HG02798 (cell line): Measurements from ENCODE around the gene EYS.
"Not testable (repeated sequence)": the region's sequence is repeated elsewhere in the genome, so short reads cannot be mapped to it uniquely, and the experiment has no call there.

Source experiments
- ATAC-seq: cut with Tn5 transposase; IDR thresholded peaks from one replicate; pipeline ENCODE4 v1.9.1; 2021; ENCODE audit warnings: mild to moderate bottlenecking; ENCODE audit not compliant: unreplicated experiment, poor library complexity

Gene EYS

DNA sequence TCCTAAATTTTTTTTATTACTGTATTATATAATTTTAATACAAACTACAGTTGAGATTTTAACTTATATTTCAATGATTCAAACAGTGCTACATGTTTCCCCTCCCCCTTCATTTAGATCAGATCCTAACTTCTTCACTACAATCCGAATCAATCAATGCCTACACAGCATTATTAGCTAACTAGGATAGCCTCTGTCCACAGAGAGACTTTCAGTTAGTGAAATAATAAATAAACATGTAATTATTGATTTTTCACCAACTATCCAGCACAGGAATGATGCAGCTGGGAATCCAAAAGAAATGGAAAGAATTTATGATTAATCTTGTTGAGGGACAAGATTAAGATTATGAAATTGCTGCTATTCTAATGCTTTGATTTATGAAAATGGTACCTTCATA, 1907.7 kb downstream of the EYS start:
- no peak for ATAC-seq

DNA sequence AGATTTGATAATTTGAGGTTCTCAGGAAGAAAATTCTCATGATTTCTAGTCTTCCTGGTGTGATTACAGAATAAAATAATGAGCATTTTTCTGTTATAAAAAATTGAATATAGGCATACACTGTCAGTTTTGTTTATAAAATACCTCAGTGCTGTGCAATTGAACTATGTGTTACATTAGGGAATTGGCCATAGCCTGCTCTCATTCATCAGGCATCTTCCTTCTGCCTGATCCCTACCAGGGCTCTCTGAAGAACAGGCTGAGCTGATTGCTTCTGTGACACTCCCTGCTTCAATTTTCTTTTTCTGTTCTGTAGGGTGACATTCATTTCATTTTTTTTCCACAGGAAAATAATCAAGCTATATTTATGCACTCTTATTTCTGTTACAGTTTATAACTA, 1908.6 kb downstream of the EYS start:
- ATAC-seq = no peak

DNA sequence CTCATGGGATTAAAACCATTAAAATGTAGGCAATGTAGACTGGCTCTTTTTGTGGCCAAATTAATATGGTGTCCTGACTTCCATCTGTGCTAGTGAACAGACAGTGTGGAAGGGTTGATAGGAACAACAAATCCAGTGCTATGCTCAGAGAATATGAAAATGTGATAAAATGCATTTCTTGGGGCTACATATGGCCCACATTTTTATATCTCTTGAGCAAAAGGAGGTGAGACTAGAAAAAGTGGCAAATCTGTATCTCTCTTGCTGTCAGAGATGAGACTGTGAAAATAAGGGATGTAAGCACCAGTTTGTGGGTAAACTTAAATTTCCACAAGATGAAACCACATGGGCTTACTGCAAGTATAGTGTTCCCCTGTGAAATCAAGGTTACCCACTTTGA, 1909.3 kb downstream of the EYS start:
- ATAC-seq = no peak

DNA sequence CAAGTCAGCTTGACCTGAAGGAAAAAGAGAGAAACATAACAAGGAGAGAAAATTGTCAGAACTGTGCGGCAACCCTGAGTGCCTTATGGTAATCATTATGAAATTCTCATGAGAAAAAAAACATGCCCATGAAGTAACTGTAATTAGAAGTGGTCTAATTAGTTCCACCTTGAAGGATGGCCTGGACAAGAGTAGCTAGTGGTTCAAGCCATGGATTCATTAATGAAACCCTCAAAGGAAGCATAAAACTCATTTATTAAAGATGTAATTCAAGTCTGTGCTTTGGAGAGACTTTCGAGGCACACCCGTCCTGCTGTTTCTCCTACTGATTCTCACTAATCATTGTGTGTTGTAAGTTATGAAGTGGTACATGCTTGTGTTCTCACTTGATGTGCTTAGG, 1911.2 kb downstream of the EYS start:
- no peak for ATAC-seq

DNA sequence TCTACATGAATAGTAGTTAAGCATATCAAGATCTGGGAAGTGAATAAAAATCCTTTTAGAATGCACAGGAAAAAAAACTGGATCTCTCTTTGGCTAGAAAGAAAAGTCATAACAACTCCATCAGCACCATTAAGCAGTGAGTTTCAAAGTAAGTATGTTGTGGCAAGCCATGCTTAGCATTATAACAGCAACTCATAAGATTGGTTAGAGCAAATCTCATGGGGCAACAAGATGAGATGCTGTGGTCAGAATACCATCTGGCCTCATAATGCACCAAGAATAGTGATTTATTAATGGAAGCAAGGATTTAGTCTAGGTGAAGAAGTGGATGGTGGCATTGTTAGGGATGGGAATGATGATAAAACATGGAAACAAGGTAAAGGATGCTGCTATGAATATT, 1912.0 kb downstream of the EYS start:
- no peak for ATAC-seq

DNA sequence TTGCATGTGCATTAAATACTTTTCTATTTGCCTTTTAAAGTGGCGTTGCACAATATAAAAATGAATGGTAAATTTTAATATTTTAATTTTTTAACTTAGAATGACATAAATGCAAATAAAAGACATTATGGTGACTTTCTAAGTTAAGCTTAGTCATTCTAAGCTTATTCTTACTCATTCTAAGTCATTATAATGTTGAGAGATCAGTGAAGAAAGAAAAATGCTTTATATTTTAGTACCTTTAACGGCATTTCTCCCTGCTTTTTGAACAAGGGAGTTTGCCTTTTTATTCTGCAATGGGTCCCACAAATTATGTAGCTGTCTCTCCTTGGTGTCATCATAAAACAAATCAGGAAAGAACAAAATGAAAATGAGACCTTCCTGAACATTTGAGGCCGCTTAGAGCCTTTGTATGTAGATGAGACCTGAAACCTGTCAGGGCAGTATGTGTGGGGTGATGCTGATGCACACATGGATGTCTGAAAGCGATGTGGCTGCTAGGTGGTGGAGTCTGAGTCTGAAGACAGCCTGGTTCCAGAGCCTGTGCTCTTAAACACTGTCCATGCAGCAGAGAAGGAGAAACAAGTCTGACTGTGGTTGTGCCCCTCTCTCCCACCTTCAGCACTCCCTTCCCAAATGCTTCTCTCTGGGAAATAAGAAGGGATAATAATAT, 1913.4 kb downstream of the EYS start:
- peak; percentile 52 for ATAC-seq

DNA sequence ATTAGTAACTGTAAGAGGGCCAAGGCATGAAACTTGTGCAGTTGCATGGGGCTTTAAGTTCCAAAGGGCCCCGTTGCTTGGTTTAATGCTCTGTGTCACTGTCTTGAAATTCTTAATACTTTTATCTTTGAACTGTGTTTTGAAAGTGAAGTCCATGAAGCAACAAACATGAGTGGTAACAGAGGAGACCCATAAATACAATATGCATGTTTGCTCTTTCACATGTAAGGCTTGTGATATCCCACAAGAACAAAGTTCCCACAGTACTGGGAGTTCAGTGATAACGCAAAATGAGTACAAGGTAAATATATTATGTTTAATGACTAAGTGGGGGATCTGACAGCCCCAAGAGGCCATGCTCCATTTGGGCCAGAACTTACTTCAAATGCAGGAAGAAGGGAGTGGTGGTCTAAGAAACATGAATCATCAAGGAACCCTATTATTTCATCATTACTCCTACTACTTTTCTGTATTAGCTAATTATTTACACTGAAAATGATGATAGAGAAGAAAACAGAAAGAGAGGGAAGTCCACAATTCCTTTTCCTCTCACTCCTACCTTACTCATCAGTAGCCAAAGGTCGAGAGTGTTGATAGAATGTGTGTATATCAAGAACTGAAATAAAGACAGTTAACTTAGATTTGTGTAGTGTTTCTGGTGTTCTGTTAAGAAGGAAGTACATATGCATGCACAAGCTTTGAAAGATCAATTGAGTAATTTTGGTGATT, 1914.1 kb downstream of the EYS start:
- ATAC-seq = no peak

DNA sequence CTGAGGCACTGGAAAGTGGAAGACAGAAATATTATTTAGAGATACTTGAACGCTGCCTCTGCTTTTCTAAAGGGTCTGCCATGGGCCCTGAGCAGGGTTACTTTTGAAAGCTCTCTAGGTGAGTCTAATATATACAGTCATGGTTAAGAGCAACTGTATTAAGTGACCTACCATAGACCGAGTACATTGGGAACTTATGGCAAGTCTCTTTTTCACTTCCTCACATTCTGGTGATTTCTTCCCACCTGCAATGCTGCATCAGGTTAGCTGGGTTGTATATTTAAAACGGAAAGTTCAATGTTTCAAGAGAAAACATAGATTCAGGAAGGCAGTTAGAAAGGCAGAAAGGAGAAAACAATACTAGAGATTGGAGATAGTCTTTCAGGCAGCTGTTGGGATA, 1916.7 kb downstream of the EYS start:
- ATAC-seq = peak; percentile 53

DNA sequence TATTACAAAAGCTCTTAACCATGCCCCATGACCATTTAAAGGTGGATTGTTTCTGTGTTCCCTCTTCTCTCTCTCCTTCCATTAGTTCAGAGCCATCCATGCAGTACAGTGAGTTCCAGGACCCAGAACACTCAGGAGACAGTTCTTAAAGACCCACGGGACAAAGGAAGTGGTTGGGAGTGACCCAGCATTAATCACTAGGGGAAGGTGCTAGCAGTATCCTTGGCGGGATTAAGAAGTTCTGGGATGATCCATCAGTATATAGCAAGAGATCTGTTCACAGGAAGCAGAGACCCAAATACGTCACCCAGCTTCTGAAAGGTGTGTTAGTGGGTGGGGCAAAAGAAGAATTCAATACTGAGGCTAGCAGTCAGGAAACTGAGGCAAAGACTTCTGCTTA, 1917.3 kb downstream of the EYS start:
- no peak for ATAC-seq

DNA sequence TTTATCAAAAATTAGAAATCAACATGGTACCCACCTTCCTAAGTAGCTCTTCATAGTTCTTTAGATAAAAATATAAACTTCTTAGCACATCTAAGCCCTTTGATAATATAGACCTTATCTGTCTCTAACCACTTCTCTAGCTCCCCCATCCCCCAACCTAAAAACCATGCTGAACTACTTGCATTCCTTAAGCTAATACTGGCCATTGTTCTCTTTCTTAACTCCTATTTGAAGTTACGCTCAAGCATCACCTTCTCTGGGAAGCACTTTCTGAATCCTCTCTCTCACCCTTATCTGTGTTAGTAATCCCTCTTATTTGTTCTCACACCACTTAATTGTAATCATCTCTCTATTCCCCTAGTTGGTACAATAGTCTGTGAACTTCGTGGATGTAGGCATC, 1918.5 kb downstream of the EYS start:
- no peak for ATAC-seq

DNA sequence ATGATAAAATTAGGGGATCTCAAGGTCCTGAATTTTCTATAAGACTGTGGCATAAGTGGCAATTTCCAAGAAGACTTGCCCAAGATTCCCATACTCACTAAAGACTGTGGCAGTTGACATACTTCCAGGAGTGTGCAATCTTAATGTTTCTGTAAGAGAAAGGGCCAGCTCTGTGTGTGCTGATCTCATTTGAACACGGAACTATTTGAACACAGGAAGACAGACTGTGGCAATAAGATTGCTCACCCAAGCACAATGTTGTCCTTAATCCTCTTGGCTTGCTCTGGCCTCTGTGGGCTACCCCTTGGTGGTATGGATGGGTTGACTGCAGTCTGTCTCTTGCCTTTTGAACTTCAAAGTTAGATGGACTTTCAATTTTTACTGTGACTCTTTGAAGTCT, 1920.0 kb downstream of the EYS start:
- no peak for ATAC-seq

DNA sequence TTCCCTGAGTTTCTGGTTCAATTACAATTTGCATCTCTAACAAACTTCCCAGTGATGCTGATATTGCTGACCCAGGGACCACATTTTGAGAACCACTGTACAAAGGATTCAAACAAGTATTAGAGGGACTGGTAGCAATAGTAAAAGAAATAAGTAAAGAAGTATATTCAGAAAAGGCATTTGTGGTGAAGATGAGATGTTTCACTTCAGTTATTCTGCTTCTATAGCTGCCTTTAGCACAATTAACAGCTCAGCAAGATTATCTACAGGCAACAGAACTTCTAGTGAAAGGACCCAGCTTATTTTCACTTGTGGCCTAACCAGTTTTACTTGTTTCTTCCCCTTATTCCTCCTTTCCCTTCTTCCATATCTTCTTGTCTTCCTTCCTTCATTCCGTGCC, 1922.0 kb downstream of the EYS start:
- ATAC-seq = no peak

DNA sequence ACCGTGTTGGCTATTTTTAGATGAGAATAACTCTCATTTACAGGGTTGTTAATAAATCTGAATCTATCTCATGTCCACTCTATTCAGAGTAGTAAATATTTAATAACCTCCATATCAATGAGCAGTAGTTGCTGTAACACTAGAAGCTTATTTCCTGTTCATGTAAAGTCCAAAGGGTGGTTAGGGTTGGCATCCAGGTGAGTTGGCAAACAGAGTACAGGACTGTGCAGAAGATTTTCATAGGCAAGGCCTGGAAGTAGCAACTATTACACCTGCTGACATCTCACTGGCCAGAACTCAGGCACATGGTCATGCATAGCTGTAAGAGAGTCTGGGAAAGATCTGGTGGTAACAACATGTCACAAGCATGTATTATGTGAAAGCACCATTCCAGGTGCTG, 1923.9 kb downstream of the EYS start:
- no peak for ATAC-seq

DNA sequence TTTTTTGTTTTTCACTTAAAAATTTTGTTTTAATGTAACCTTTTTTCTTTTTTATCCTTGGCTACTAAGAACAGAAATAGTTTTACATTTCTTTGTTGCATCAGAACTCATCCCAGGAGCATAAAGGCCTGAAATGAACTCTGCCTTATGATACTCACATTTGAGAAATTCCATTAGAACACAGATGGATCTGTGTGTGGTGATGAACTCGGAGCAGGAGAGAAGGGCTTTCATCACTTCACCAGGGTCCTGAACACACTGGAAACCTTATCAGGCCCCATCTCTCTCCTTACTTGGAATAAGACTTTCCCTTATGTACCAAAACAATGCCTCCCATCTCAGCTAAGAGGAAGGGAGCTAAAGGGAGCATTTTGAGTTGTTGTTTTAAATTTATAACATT, 1932.1 kb downstream of the EYS start:
- no peak for ATAC-seq

DNA sequence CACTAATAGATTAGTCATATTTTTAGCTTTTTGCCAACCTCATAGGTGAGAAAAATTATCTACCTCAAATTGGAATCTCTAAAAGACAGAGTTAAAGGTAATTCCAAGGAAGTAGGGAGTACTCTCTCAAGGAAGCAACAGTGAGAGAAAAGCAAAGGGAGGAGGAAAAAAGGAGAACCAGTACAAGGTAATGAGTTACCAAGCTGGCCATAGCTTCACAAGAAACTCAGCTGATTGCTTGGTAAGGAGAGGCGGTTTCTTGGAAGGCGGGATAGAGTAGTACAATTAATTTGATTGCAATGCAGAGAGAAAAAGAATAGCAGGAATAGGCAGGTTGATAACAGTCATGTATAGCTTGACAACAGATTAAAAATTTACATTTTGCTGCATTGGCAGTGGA, 1933.8 kb downstream of the EYS start:
- no peak for ATAC-seq

DNA sequence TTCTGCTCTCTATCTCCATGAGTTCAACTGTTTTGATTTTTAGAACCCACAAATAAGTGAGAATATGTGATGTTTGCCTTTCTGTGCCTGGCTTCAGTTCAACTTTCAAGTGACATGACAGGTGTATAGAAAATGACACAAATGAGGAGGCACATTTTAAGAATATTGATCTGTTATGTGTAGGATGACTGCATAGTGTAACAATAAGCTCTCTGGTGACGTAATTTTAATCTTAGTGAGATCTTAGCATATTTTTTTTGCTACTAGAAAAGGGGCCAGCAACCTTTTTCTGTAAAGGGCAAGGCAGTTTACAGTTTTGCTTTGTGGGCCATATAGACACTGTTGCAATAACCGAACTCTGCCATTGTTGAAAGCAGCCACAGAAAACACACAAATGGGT, 1941.2 kb downstream of the EYS start:
- ATAC-seq = no peak

DNA sequence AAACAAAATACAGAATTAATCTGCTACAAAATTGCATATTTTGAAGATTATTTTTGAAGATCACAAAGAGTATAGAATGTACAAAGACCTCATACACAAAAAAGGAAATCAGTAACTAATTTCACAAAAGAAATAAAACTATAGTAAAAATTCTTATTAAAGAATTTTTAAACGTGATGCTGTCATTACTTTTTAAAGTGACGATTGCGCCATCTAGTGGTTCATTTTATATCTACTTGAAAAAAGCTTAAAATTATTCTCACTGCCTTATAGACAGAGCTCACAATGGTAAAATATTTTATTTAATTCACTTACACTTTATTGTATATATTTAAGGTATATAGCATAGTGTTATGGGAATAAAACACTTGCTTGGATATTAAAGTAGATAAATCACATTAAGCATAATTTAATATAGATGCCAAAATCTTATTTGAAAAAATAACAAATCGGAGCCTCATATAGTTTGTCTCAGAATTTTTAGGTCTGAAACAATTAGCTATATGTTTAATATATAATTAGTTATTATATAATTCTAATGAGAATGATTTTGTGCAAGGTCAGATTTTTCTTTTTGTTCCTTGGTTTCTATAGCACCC, 1942.6 kb downstream of the EYS start:
- ATAC-seq = peak; percentile 46

DNA sequence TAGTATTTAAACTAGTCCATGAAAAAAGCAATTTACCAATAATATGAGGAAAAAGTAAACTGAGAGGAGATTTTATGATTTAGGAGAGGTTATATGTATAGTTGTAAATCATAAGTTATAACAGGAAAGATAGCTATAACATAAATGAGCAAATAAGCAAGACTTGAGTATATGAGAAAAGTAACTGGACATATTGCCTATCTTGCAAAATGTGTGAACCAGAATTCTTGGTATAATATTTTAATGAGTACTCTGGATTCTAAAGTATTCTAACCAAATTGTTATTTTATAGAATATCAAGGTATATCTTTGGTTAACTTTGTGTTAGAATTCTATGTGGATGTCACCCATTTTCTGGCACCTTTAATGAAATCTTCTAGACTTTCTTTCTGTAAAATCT, 1946.8 kb downstream of the EYS start:
- ATAC-seq = no peak

DNA sequence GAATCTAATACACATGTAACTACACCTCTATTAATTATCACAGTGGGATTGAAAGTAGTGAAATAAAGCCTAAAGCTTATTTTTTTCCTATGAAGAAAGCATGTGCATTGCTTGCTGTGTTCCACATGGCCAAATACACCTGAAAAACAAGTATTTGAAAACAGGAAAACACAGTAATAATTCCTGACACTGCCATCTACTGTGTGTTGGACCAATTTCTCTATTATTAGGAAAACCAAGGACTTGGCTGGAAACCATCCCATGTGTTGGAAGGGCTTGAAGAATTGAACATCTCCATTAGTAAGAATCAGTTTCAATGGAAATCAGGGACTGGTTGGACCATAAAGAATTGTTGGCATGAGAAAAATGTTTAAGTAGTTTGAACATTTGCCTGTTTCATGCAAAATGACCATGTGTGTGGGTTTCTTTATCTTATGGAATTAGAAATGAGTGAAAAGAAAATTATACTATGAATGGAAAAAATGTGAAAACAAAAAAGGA, 1947.4 kb downstream of the EYS start:
- no peak for ATAC-seq

DNA sequence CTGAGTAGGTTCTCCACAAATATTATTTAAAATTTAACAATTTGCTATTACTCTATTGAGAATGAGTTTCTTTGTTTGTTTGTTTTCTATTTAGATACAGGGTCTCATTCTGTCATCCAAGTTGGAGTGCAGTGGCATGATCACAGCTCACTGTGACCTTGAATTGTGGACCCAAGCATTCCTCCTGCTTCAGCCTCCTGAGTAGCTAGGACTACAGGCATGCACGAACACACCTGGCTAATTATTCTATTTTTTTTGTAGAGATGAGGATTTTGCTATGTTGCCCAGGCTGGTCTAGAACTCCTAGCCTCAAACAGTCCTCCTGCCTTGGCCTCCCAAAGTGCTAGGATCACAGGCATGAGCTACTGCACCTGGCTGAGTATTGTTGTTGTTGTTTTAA, 1949.2 kb downstream of the EYS start:
- no peak for ATAC-seq

DNA sequence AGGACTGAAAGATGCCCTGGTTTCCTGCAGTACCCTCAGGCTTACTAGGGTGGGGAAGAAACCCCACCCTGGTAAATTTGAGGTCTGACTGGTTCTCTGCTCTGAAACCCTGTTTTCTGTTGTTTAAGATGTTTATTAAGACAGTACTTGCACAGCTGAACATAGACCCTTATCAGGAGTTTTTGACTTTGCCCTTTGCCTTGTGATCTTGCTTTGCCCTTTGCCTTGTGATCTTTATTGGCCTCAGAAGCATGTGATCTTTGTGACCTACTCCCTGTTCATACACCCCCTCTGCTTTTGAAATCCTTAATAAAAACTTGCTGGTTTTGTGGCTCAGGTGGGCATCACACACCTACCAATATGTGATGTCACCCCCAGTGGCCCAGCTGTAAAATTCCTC, 1949.8 kb downstream of the EYS start:
- ATAC-seq = not testable (repeated sequence)

DNA sequence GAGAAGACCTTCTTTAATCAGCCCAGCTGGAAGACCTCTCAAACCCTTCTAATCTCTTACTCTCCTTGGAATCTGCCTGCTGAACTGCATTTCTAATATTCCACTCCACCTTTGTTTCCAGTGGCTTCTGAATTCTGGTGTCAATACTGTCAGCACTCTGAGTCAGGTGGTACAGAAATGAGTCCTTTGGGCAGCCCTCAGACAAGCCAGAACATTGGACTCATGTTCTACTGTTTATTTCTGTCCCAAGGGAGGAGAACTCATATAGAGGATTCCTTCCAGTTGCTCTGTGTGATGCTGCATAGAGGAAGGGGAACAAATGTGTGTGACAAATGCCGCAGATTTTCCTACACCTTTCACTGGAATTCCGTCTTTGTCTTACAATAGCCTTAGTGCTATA, 1956.6 kb downstream of the EYS start:
- no peak for ATAC-seq
